RWPE2 (cell line): ENCODE measurements around the gene KAZN.

Experiments used
- ATAC-seq: fragments of 200-7000 bp; cut with Tn5 transposase; 3 replicates; pipeline ENCODE4 v1.9.1; 2021; ENCODE audit warnings: low read depth
- DNase-seq: peaks from one replicate; pipeline ENCODE4 v3.0.0-alpha.2; 2020; ENCODE audit warnings: low spot score
- H3K27ac ChIP-seq: fragments of 450-650 bp; 2 replicates; pipeline ENCODE4 v1.5.1; 2017; ENCODE audit warnings: mild to moderate bottlenecking; ENCODE audit not compliant: poor library complexity, severe bottlenecking
- H3K27me3 ChIP-seq: fragments of 250-450 bp; sonication (Bioruptor Pico); 2 replicates; pipeline ENCODE4 v1.5.1; 2021; ENCODE audit warnings: mild to moderate bottlenecking, moderate library complexity; ENCODE audit not compliant: insufficient read depth, poor library complexity, severe bottlenecking
- H3K36me3 ChIP-seq: fragments of 250-450 bp; sonication (Bioruptor Pico); 2 replicates; pipeline ENCODE4 v1.5.1; 2020; ENCODE audit warnings: low read depth, mild to moderate bottlenecking, moderate library complexity
- H3K4me1 ChIP-seq: fragments of 250-450 bp; sonication (Bioruptor Pico); 2 replicates; pipeline ENCODE4 v1.5.1; 2021; ENCODE audit warnings: mild to moderate bottlenecking, moderate library complexity; ENCODE audit not compliant: insufficient read depth, poor library complexity, severe bottlenecking
- H3K4me3 ChIP-seq: fragments of 250-450 bp; sonication (Bioruptor Pico); 2 replicates; pipeline ENCODE4 v1.5.1; 2021; ENCODE audit warnings: mild to moderate bottlenecking, moderate library complexity; ENCODE audit not compliant: severe bottlenecking
- H3K9me3 ChIP-seq: fragments of 250-450 bp; sonication (Bioruptor Pico); 2 replicates; pipeline ENCODE4 v1.5.1; 2021; ENCODE audit warnings: mild to moderate bottlenecking, moderate library complexity; ENCODE audit not compliant: severe bottlenecking
- TF ChIP-seq, protein P1 (sequence below): fragments of 450-650 bp; IDR thresholded peaks from one replicate; pipeline ENCODE4 v1.5.1; 2017; ENCODE audit warnings: mild to moderate bottlenecking, moderate library complexity; ENCODE audit not compliant: poor library complexity, severe bottlenecking

KAZN gene

DNA sequence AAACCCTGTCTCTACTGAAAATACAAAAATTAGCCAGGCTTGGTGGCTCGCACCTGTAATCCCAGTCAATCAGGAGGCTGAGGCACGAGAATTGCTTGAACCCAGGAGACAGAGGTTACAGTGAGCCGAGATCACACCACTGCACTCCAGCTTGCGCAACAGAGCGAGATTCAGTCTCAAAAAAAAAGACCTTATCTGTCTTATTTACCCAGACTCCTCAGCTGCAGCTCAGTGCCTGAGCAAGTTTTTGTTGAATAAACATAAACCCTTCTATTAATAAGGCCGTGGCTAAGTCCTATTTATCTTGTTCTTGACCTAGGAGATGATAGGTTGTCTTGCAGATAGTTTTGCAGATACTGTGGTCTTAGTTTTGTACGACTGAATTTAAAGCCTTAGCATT lies 418.6 kb downstream of the KAZN start:
- TF ChIP-seq, protein P1, sequence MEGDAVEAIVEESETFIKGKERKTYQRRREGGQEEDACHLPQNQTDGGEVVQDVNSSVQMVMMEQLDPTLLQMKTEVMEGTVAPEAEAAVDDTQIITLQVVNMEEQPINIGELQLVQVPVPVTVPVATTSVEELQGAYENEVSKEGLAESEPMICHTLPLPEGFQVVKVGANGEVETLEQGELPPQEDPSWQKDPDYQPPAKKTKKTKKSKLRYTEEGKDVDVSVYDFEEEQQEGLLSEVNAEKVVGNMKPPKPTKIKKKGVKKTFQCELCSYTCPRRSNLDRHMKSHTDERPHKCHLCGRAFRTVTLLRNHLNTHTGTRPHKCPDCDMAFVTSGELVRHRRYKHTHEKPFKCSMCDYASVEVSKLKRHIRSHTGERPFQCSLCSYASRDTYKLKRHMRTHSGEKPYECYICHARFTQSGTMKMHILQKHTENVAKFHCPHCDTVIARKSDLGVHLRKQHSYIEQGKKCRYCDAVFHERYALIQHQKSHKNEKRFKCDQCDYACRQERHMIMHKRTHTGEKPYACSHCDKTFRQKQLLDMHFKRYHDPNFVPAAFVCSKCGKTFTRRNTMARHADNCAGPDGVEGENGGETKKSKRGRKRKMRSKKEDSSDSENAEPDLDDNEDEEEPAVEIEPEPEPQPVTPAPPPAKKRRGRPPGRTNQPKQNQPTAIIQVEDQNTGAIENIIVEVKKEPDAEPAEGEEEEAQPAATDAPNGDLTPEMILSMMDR, result no peak
- Histone ChIP-seq H3K9me3 (no peaks in the 10 kb centered on the region), H3K27ac (no peak overlapping the region), H3K36me3 (no peaks in the 10 kb centered on the region), H3K4me1 (peaks cover 21% of the 10 kb centered on the region), H3K27me3 (no peaks in the 10 kb centered on the region), H3K4me3 (no peak overlapping the region)
- no peak for ATAC-seq
- DNase-seq, result no peak

DNA sequence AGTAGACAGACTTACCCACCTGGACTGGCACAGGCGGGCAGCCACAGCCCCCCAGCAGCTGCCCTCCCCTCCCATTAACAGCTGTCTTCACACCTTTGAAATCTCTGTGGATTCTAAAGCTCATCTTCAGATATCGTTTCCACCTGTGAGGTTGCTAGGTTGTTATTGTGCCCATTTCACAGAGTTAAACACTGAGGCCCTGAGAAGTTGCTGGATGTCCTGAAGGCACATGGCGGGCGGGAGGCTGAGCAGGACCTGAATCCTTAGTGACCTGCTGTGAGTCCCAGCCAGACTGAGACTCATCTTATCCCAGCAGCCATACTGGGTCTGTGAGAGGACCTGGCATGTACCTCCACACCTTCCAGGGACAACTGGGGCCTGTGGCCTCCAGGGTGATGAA lies 420.3 kb downstream of the KAZN start:
- ATAC-seq (no peak), DNase-seq (no peak)
- Histone ChIP-seq H3K4me1 (peaks cover 21% of the 10 kb centered on the region), H3K4me3 (no peak overlapping the region), H3K27ac (no peak overlapping the region), H3K36me3 (no peaks in the 10 kb centered on the region), H3K27me3 (no peaks in the 10 kb centered on the region), H3K9me3 (no peaks in the 10 kb centered on the region)
- TF ChIP-seq, protein P1, result no peak

DNA sequence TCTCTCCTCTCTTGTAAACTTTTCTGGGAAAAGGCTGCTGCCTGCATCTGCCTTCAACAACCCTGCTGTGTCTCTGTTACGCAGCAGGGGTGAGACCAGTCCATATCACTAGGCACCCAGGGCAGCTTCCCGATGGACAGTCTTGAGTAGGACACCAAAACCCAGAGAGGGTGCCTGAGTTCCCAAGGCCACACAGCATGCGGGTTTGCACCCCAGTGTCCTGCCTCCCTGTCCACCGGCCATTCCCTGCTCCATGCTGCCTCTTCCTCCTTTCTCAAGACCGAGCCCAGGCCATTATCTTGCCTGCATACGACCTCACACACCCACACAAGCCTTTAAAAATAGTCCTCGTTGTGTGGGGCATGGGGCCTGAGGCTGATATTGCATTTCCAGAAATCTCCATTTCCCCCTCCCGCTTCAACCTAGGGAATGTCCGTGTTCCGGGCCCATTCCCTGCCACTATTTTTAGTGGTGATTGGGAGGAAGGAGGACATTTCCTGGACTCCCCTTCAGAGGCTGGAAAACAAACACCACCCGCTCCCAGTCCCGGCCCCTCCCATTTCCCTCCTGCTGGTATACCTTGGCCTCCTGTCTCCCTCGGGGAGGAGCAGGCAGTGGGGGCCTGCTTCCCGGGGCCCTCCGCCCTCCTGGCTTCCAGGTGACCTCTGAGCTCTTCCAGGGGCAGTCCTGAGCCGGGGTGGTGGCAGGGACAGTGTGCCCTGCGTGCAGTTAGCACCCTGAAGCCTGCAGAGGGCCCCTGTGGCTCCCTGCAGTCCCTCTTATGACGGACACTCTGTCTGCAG lies 422.7 kb downstream of the KAZN start:
- no peak for DNase-seq

DNA sequence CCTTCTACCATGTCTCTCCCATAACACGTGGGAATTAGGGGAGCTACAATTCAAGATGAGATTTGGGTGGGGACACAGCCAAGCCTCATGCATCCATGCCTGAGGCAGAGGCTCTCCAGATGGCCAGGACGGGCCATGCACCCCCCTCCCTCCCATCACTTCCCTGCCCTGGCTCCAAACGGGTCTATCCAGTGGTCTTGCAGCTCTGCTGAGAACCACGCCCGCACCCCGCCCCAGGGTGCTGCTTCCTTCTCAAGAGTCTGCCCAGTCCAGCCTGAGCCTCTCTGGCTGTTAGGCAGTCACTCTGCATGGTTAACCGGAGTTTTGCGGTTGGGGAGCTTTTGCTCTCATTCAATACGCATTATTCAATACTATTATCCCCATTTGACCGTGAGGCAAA lies 423.6 kb downstream of the KAZN start:
- Histone ChIP-seq H3K9me3 (no peaks in the 10 kb centered on the region), H3K36me3 (no peaks in the 10 kb centered on the region), H3K4me1 (peaks cover 21% of the 10 kb centered on the region), H3K4me3 (no peak overlapping the region), H3K27me3 (no peaks in the 10 kb centered on the region), H3K27ac (no peak overlapping the region)
- DNase-seq (no peak), ATAC-seq (no peak)
- TF ChIP-seq, protein P1, result no peak

More for the DNA sequence above, 422.7 kb downstream of the KAZN start:
- Histone ChIP-seq H3K27me3 (no peaks in the 10 kb centered on the region), H3K36me3 (no peaks in the 10 kb centered on the region), H3K9me3 (no peaks in the 10 kb centered on the region), H3K27ac (peak overlapping the region; percentile 48), H3K4me3 (no peak overlapping the region), H3K4me1 (peaks cover 21% of the 10 kb centered on the region)
- no peak for ATAC-seq
- TF ChIP-seq, protein P1, result no peak

DNA sequence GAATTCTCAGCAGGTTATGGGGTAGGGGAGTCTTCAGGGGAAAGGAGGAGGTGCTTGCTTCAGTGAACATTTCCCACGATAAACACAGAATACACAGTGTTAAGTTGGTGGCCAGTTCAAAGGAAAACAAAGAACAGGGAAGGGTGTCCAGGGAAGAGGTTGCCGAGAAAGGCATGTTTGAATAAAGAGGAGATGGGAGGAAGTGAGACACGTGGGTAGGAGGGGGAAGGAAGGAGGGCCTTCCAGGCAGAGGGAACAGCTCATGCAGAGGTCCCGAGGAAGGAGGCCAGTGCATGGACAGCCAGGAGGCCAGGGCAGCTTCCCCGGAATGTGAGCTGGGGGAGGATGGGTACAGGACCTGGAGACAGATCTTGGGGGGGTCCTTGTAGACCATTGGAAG lies 424.7 kb downstream of the KAZN start:
- no peak for ATAC-seq
- Histone ChIP-seq H3K4me3 (no peak overlapping the region), H3K36me3 (no peaks in the 10 kb centered on the region), H3K9me3 (no peaks in the 10 kb centered on the region), H3K27ac (no peak overlapping the region), H3K4me1 (peaks cover 21% of the 10 kb centered on the region), H3K27me3 (no peaks in the 10 kb centered on the region)
- TF ChIP-seq, protein P1, result no peak
- DNase-seq, result no peak
